Measurements from ENCODE around the gene SLC2A11.
"Not testable (repeated sequence)": the region's sequence is repeated elsewhere in the genome, so short reads cannot be mapped to it uniquely, and the experiment has no call there.

The SLC2A11 gene

GRCh38 chr22:23908587-23909205, 51.0 kb downstream of the SLC2A11 start:
- no peak for DNase-seq (ENCODE audit: low read depth in 2 of 2)

- no peak for DNase-seq (ENCODE audit: low read depth in 2 of 2)
Measured at GRCh38 chr22:23909296-23909898, 51.7 kb downstream of the SLC2A11 start.

- no peak for DNase-seq (ENCODE audit: low read depth in 2 of 2)
Measured at GRCh38 chr22:23910496-23911190, 53.0 kb downstream of the SLC2A11 start.

GRCh38 chr22:23911318-23911980, 53.8 kb downstream of the SLC2A11 start:
- no peak for DNase-seq (ENCODE audit: low read depth in 2 of 2)

- DNase-seq (ENCODE audit: low read depth in 2 of 2) = no peak
Measured at GRCh38 chr22:23912293-23912903, 54.7 kb downstream of the SLC2A11 start.

- no peak for DNase-seq (ENCODE audit: low read depth in 2 of 2)
Measured at GRCh38 chr22:23913306-23913660, 55.6 kb downstream of the SLC2A11 start.

- DNase-seq (ENCODE audit: low read depth in 2 of 2) = peak; percentile 95 to 98
Measured at GRCh38 chr22:23913661-23914353, 56.1 kb downstream of the SLC2A11 start.

- DNase-seq (ENCODE audit: low read depth in 2 of 2) = no peak
Measured at GRCh38 chr22:23915290-23915689, 57.6 kb downstream of the SLC2A11 start.

GRCh38 chr22:23920267-23920611, 62.6 kb downstream of the SLC2A11 start:
- not testable (repeated sequence) for DNase-seq (ENCODE audit: low read depth in 2 of 2)

GRCh38 chr22:23921586-23922201, 64.0 kb downstream of the SLC2A11 start:
- DNase-seq (ENCODE audit: low read depth in 2 of 2) = not testable (repeated sequence)

- no peak for DNase-seq (ENCODE audit: low read depth in 2 of 2)
Measured at GRCh38 chr22:23922921-23923320, 65.2 kb downstream of the SLC2A11 start.

GRCh38 chr22:23925020-23925606, 67.4 kb downstream of the SLC2A11 start:
- DNase-seq (ENCODE audit: low read depth in 2 of 2) = no peak

GRCh38 chr22:23926561-23926960, 68.9 kb downstream of the SLC2A11 start:
- no peak for DNase-seq (ENCODE audit: low read depth in 2 of 2)

All from stimulated activated CD8-positive, alpha-beta memory T cell treated with anti-CD3 and anti-CD28 coated beads, Interleukin-2, amount 100 ng/mL, for 1 hour (primary cell).